ENCODE measurements around the gene TM9SF4. TPM values are rescaled to one million over a fixed set of nuclear protein-coding genes. Genes with fewer than 3 reads are reported as not detected.
"Not testable (repeated sequence)": the region's sequence is repeated elsewhere in the genome, so short reads cannot be mapped to it uniquely, and the experiment has no call there.

Gene TM9SF4
- total RNA-seq, 1 donor from 2014 or later: 46.4 TPM

GRCh38 chr20:32188376-32189122, 79.0 kb downstream of the TM9SF4 start:
- no peak for DNase-seq (ENCODE audit: low read depth)

GRCh38 chr20:32189123-32189410, 79.6 kb downstream of the TM9SF4 start:
- DNase-seq (ENCODE audit: low read depth): no peak

GRCh38 chr20:32189691-32190615, 80.4 kb downstream of the TM9SF4 start:
- DNase-seq (ENCODE audit: low read depth): peak; percentile 44

- no peak for DNase-seq (ENCODE audit: low read depth)
Observed at GRCh38 chr20:32190616-32191415, 81.3 kb downstream of the TM9SF4 start.

GRCh38 chr20:32191422-32191821, 81.9 kb downstream of the TM9SF4 start:
- DNase-seq (ENCODE audit: low read depth): no peak

GRCh38 chr20:32191873-32192272, 82.4 kb downstream of the TM9SF4 start:
- no peak for DNase-seq (ENCODE audit: low read depth)

- no peak for DNase-seq (ENCODE audit: low read depth)
Observed at GRCh38 chr20:32192698-32193097, 83.2 kb downstream of the TM9SF4 start.

- DNase-seq (ENCODE audit: low read depth): not testable (repeated sequence)
Observed at GRCh38 chr20:32193336-32193735, 83.8 kb downstream of the TM9SF4 start.

GRCh38 chr20:32193996-32194395, 84.5 kb downstream of the TM9SF4 start:
- DNase-seq (ENCODE audit: low read depth): no peak

GRCh38 chr20:32195581-32195980, 86.1 kb downstream of the TM9SF4 start:
- DNase-seq (ENCODE audit: low read depth): no peak

GRCh38 chr20:32196613-32197012, 87.1 kb downstream of the TM9SF4 start:
- DNase-seq (ENCODE audit: low read depth): not testable (repeated sequence)

- not testable (repeated sequence) for DNase-seq (ENCODE audit: low read depth)
Observed at GRCh38 chr20:32197136-32197535, 87.6 kb downstream of the TM9SF4 start.

- no peak for DNase-seq (ENCODE audit: low read depth)
Observed at GRCh38 chr20:32199006-32199405, 89.5 kb downstream of the TM9SF4 start.

GRCh38 chr20:32201296-32201976, 91.9 kb downstream of the TM9SF4 start:
- DNase-seq (ENCODE audit: low read depth): no peak

- DNase-seq (ENCODE audit: low read depth): no peak
Observed at GRCh38 chr20:32201977-32202363, 92.5 kb downstream of the TM9SF4 start.

GRCh38 chr20:32203356-32204204, 94.1 kb downstream of the TM9SF4 start:
- peak; percentile 38 for DNase-seq (ENCODE audit: low read depth)

- no peak for DNase-seq (ENCODE audit: low read depth)
Observed at GRCh38 chr20:32204205-32205109, 94.9 kb downstream of the TM9SF4 start.

GRCh38 chr20:32205110-32205842, 95.8 kb downstream of the TM9SF4 start:
- DNase-seq (ENCODE audit: low read depth): no peak
